ENCODE data around the gene CEP57. TPM values are rescaled to one million over a fixed set of nuclear protein-coding genes. Genes with fewer than 3 reads are reported as not detected.

CEP57 gene
- total RNA-seq, 1 donor from 2014 or later = 31.3 TPM

DNA sequence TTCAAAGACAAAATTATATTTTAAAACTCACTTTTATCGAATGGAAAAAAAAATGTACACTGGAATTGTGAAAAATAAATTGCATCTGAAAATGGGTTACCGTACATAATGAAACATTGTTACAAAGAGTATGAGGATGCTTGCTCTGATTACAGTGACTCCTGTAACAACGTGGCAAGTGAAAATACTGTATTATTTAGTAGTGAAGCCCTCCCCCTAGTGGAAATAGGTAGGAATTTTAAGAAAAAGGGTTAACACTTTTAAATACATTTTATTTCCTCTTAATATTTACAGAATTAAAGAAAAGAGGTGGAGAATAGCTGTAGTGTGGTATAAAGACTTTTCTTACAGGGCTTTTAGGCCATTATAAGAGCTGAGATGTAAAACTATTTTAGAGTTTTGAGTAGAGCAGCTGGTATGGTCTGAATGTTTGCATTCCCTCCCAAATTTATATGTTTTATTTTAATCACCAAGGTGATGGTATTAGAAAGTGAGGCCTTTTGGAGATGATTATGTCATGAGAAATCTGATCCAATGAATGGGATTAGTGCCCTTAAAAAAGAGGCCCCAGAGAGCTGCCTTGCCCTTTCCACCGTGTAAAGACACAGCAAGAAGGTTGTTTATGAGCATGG is 25.9 kb upstream of the CEP57 start:
- DNase-seq (ENCODE audit: extremely low spot score, unreplicated experiment) = no peak
- Mint-ChIP-seq H3K36me3 (ENCODE audit: unreplicated experiment) (peaks cover 2% of the 10 kb centered on the region), H3K4me1 (ENCODE audit: unreplicated experiment) (no peaks in the 10 kb centered on the region), H3K9me3 (ENCODE audit: unreplicated experiment) (no peaks in the 10 kb centered on the region), H3K4me3 (ENCODE audit: unreplicated experiment) (no peak overlapping the region), H3K27ac (ENCODE audit: unreplicated experiment) (no peak overlapping the region), H3K27me3 (ENCODE audit: unreplicated experiment) (peaks cover 16% of the 10 kb centered on the region)
- TF ChIP-seq, protein P1, sequence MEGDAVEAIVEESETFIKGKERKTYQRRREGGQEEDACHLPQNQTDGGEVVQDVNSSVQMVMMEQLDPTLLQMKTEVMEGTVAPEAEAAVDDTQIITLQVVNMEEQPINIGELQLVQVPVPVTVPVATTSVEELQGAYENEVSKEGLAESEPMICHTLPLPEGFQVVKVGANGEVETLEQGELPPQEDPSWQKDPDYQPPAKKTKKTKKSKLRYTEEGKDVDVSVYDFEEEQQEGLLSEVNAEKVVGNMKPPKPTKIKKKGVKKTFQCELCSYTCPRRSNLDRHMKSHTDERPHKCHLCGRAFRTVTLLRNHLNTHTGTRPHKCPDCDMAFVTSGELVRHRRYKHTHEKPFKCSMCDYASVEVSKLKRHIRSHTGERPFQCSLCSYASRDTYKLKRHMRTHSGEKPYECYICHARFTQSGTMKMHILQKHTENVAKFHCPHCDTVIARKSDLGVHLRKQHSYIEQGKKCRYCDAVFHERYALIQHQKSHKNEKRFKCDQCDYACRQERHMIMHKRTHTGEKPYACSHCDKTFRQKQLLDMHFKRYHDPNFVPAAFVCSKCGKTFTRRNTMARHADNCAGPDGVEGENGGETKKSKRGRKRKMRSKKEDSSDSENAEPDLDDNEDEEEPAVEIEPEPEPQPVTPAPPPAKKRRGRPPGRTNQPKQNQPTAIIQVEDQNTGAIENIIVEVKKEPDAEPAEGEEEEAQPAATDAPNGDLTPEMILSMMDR (IDR thresholded peaks at IDR 0.05) = peak; percentile 71

DNA sequence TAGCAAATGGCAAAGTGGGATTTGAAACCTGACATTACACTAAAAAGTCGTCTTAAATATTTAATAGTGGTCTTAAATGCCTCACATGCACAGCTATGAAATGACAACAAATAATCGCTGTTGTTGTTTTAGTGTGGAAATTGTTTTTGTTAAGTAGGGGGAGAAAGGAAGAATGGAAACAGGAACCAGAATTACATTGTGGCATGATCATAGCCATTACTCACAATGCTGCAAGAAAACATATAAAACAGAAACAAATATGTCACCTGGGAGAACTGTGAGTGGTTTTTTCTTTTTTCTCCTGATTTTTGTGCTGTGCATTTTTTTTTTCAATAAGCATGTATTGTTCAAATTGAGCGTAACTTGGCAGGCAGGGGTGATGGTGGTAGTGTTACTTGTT is 23.6 kb upstream of the CEP57 start:
- no peak overlapping the region for H3K27ac Mint-ChIP-seq (ENCODE audit: unreplicated experiment)

DNA sequence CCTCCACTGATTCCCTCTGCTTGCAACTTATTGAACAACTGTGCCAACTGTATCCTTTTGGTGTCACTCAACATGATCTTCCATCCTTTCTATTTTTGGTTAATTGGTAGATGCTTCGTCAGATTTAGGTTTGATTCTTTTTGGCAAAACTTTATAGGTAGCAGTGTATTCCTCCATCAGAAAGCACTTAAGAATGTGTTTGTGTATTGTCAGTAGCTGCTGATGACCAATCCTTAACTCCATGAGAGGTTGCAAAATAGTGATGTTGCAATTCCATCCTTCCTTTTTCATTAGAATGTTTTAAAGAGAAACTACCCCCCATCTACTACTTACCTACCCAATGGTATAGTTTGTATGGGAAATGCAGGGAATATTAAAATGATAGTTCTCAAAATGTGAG is 22.8 kb upstream of the CEP57 start:
- Mint-ChIP-seq H3K4me1 (ENCODE audit: unreplicated experiment) (no peaks in the 10 kb centered on the region), H3K9me3 (ENCODE audit: unreplicated experiment) (no peaks in the 10 kb centered on the region), H3K36me3 (ENCODE audit: unreplicated experiment) (peaks cover 9% of the 10 kb centered on the region), H3K4me3 (ENCODE audit: unreplicated experiment) (no peak overlapping the region), H3K27ac (ENCODE audit: unreplicated experiment) (no peak overlapping the region), H3K27me3 (ENCODE audit: unreplicated experiment) (no peaks in the 10 kb centered on the region)
- no peak for DNase-seq (ENCODE audit: extremely low spot score, unreplicated experiment)
- TF ChIP-seq, protein P1 (IDR thresholded peaks at IDR 0.05) = no peak

More for the DNA sequence above, 23.6 kb upstream of the CEP57 start:
- Mint-ChIP-seq H3K4me3 (ENCODE audit: unreplicated experiment) (no peak overlapping the region), H3K9me3 (ENCODE audit: unreplicated experiment) (no peaks in the 10 kb centered on the region), H3K27me3 (ENCODE audit: unreplicated experiment) (peaks cover under 1% of the 10 kb centered on the region), H3K4me1 (ENCODE audit: unreplicated experiment) (no peaks in the 10 kb centered on the region), H3K36me3 (ENCODE audit: unreplicated experiment) (peaks cover 8% of the 10 kb centered on the region)
- no peak for DNase-seq (ENCODE audit: extremely low spot score, unreplicated experiment)
- TF ChIP-seq, protein P1 (IDR thresholded peaks at IDR 0.05) = no peak

DNA sequence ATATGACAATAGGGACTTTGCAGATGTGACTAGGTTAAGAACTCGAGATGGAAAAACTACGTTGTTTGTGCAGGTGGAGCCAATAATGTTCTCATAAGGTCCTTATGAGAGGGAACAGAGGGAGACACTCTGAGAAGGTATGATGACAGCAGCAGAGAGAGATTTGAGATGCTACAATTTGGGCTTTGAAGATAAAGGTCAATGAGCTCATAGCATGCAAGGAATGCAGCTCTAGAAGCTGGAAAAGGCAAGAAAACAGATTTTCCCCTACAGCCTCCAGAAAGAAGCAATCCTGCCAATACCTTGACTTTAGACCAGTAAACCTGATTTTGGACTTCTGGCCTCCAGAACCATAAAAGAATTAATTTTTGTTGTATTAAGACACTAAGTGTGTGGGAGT is 21.8 kb upstream of the CEP57 start:
- DNase-seq (ENCODE audit: extremely low spot score, unreplicated experiment) = no peak
- no peaks in the 10 kb centered on the region for H3K9me3 Mint-ChIP-seq (ENCODE audit: unreplicated experiment)
- no peaks in the 10 kb centered on the region for H3K27me3 Mint-ChIP-seq (ENCODE audit: unreplicated experiment)
- H3K4me3 Mint-ChIP-seq (ENCODE audit: unreplicated experiment) = no peak overlapping the region
- peaks cover 12% of the 10 kb centered on the region for H3K36me3 Mint-ChIP-seq (ENCODE audit: unreplicated experiment)
- H3K4me1 Mint-ChIP-seq (ENCODE audit: unreplicated experiment) = no peaks in the 10 kb centered on the region
- H3K27ac Mint-ChIP-seq (ENCODE audit: unreplicated experiment) = no peak overlapping the region
- TF ChIP-seq, protein P1 (IDR thresholded peaks at IDR 0.05) = no peak

DNA sequence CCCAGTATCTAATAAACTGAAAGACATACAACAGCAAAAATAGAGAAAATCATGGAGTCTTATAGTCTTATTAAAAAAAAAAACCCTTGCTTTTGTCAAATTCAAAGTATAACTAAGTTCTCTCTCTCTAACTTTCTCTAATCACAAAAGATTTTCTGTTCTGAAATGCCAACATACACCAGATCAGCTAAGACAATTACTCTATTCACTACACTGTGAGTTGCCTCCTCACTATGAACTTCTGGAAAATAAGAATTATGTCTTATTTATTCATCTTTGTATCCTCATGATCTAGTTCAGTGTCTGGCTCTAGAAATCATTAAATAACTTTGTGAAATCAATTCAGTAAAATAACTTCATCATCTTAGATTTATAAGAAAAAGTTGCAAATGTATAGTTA is 13.4 kb upstream of the CEP57 start:
- Mint-ChIP-seq H3K4me1 (ENCODE audit: unreplicated experiment) (no peaks in the 10 kb centered on the region), H3K9me3 (ENCODE audit: unreplicated experiment) (no peaks in the 10 kb centered on the region), H3K27ac (ENCODE audit: unreplicated experiment) (no peak overlapping the region), H3K27me3 (ENCODE audit: unreplicated experiment) (no peaks in the 10 kb centered on the region), H3K4me3 (ENCODE audit: unreplicated experiment) (no peak overlapping the region), H3K36me3 (ENCODE audit: unreplicated experiment) (peaks cover 50% of the 10 kb centered on the region)
- DNase-seq (ENCODE audit: extremely low spot score, unreplicated experiment) = no peak
- TF ChIP-seq, protein P1 (IDR thresholded peaks at IDR 0.05) = no peak
